Esophagus squamous epithelium (tissue), 5 donors: ENCODE data around the gene DIRAS1. TPM values are rescaled to one million over a fixed set of nuclear protein-coding genes. Genes with fewer than 3 reads are reported as not detected.
A peak's percentile ranks its signal among the peaks of the same experiment; 100 is the strongest.

Source experiments
- DNase-seq: peaks from one replicate; lab custom pipeline; 2025; lab: John Stamatoyannopoulos, UW
- H3K27ac ChIP-seq, 4 donors: fragments of 200-600 bp; sonication (generic); one replicate each; pipeline ENCODE4 v1.5.1; 2016 to 2019; ENCODE audit warnings: mild to moderate bottlenecking in 1 of 4
- H3K27me3 ChIP-seq, 4 donors: fragments of 200-600 bp; sonication (generic); 1 replicate in 3 of 4; 2 replicates in 1 of 4; pipeline versions ENCODE4 v1.5.1 to v1.6.0; 2017 to 2021; ENCODE audit warnings: antibody characterized with exemption in 1 of 4
- H3K36me3 ChIP-seq, 3 donors: fragments of 200-600 bp; sonication (generic); one replicate each; pipeline ENCODE4 v1.5.1; 2016 to 2019
- H3K4me1 ChIP-seq, 3 donors: fragments of 200-600 bp; sonication (generic); one replicate each; pipeline ENCODE4 v1.5.1; 2017 to 2019
- H3K4me3 ChIP-seq, 4 donors: fragments of 200-600 bp; sonication (generic); 1 replicate in 3 of 4; 2 replicates in 1 of 4; pipeline ENCODE4 v1.5.1; 2016 to 2019; ENCODE audit warnings: mild to moderate bottlenecking in 2 of 4, moderate library complexity in 1 of 4
- H3K9me3 ChIP-seq, 3 donors: fragments of 200-600 bp; sonication (generic); one replicate each; pipeline ENCODE4 v1.5.1; 2016 to 2019
- POLR2A ChIP-seq, 4 donors: fragments of 450-650 bp; IDR thresholded peaks; one replicate each; pipeline ENCODE4 v1.6.1; 2017; ENCODE audit warnings: antibody characterized with exemption in 4 of 4, mild to moderate bottlenecking in 4 of 4, moderate library complexity in 3 of 4
- WGBS, 2 donors: methylation state at CpG; one replicate each; pipeline ENCODE4 v1.1.5; 2018; 5-methylcytosine and 5-hydroxymethylcytosine counted together
- intact Hi-C: fragments of 100-400 bp; cut with DNase I; formaldehyde crosslinking; loops from one replicate; pipeline ENCODE4 v1.15.0; 2022
- total RNA-seq, 4 donors: library from RNA; depleted of rRNA; stranded (reverse); fragments of >200 nt; gene quantifications; one replicate each; pipeline ENCODE4 v1.1.0, GENCODE V29; 2016
- TF ChIP-seq, protein P1 (sequence below), 6 experiments: fragments of 450-650 bp in 4 of 6; fragments of 200-600 bp in 2 of 6; sonication (generic) in 2 of 6; IDR thresholded peaks; one replicate each; pipeline ENCODE4 v1.5.1; 2016 to 2019; ENCODE audit warnings: antibody characterized with exemption in 6 of 6, mild to moderate bottlenecking in 4 of 6, moderate library complexity in 4 of 6
- donor health status: DM: yes; HTN: yes; CAD: no.

Gene DIRAS1
- total RNA-seq, 4 donors from 2014 or later: 0.61 to 2.2 (median 1.4) TPM

DNA sequence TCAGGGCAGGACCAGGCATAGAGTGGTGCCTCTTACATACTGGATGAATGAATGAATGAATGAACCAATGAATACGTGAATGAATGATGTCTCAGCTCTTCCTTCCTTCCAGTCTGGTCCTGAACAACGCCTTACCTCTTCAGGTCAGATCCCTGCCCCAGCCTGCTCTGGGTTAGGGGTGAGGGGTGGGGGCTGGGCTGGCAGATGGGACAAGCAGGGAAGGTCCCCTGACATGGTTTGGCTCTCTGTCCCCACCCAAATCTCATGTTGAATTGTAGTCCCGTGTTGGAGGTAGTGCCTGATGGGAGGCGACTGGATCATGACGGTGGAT, 9.3 kb downstream of the DIRAS1 start:
- Histone ChIP-seq H3K27ac (no peak overlapping the region), H3K4me1 (no peaks in the 10 kb centered on the region), H3K4me3 (no peak overlapping the region), H3K9me3 (peaks cover 0 to 19% (median 5%) of the 10 kb centered on the region in 3 donors), H3K36me3 (no peaks in the 10 kb centered on the region), H3K27me3 (peaks cover 0 to 6% (median 0%) of the 10 kb centered on the region in 4 donors)
- intact Hi-C loops: no loop called here
- TF ChIP-seq, protein P1, sequence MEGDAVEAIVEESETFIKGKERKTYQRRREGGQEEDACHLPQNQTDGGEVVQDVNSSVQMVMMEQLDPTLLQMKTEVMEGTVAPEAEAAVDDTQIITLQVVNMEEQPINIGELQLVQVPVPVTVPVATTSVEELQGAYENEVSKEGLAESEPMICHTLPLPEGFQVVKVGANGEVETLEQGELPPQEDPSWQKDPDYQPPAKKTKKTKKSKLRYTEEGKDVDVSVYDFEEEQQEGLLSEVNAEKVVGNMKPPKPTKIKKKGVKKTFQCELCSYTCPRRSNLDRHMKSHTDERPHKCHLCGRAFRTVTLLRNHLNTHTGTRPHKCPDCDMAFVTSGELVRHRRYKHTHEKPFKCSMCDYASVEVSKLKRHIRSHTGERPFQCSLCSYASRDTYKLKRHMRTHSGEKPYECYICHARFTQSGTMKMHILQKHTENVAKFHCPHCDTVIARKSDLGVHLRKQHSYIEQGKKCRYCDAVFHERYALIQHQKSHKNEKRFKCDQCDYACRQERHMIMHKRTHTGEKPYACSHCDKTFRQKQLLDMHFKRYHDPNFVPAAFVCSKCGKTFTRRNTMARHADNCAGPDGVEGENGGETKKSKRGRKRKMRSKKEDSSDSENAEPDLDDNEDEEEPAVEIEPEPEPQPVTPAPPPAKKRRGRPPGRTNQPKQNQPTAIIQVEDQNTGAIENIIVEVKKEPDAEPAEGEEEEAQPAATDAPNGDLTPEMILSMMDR (IDR thresholded peaks at IDR 0.05): no peak
- TF ChIP-seq POLR2A (IDR thresholded peaks at IDR 0.05): no peak
- WGBS, 2 donors: 64% methylated on average over 5 of the region's 5 CpGs; no CpG with 5 or more reads in 1 of the 2 donors
- no peak for DNase-seq

DNA sequence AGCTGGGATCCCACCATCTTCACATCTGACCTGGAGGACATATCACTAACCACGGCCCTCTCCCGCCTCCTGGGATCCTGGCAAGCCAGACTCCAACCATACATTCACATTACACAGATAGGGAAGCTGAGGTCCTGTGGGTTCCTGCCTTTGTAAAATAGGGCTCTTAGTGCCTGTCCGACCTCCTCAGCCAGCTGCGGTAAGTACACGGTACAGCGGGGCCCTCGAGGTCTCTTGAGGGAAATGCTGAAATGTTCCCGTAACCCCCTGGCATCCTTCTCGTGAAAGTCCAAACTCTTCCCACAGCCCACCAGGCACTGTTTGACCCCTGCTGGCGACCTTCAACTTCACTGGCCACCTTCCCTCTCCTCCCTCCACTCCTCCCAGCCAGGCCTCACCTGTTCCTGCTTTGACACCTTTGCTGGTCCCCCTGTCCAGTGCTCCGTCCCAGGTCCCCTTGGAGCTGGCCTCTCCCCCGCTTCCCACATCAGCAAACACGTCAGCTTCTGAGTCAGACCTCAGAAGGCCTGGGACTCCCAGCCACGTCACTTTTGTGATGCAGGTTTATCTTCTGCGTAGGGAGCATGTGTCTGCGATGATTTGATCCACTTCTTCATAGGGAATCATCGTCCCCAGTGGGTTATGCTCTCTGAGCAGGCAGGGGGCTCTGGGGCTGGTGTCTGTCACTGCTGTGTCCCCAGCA, 9.8 kb downstream of the DIRAS1 start:
- Histone ChIP-seq H3K4me3 (no peak overlapping the region), H3K4me1 (no peaks in the 10 kb centered on the region), H3K27me3 (peaks cover 0 to 6% (median 0%) of the 10 kb centered on the region in 4 donors), H3K9me3 (peaks cover 0 to 18% (median 5%) of the 10 kb centered on the region in 3 donors), H3K36me3 (no peaks in the 10 kb centered on the region), H3K27ac (no peak overlapping the region)
- WGBS, 2 donors: 63 to 72% methylated on average over 12 to 17 of the region's 17 CpGs
- DNase-seq: no peak
- TF ChIP-seq, protein P1 (IDR thresholded peaks at IDR 0.05): no peak
- TF ChIP-seq POLR2A (IDR thresholded peaks at IDR 0.05): no peak
- intact Hi-C loops: no loop called here

DNA sequence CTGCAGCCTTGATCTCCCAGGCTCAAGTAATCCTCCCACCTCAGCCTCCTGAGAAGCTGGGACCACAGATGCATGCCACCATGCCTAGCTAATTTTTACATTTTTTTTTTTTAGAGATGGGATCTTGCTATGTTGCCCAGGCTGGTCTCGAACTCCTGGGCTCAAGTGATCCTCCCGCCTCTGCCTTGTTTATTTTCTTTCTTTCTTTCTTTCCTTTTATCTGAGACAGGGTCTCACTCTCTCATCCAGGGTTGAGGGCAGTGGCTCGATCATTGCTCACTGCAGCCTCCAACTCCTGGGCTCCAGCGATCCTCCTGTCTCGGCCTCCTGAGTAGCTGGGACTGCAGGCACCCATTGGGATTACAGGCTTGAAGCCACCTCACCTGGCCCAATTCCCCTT, 14.9 kb downstream of the DIRAS1 start:
- no peaks in the 10 kb centered on the region for H3K36me3 ChIP-seq
- WGBS, 2 donors: 94 to 95% methylated on average over 5 of the region's 5 CpGs
- H3K27ac ChIP-seq: no peak overlapping the region
- no peak overlapping the region for H3K4me3 ChIP-seq
- H3K9me3 ChIP-seq: no peaks in the 10 kb centered on the region
- intact Hi-C loops: no loop called here
- TF ChIP-seq, protein P1 (IDR thresholded peaks at IDR 0.05): no peak
- TF ChIP-seq POLR2A (IDR thresholded peaks at IDR 0.05): no peak
- H3K27me3 ChIP-seq: peaks cover 0 to 10% (median 0%) of the 10 kb centered on the region in 4 donors
- peaks cover 2 to 18% (median 6%) of the 10 kb centered on the region in 3 donors for H3K4me1 ChIP-seq
- DNase-seq: no peak

DNA sequence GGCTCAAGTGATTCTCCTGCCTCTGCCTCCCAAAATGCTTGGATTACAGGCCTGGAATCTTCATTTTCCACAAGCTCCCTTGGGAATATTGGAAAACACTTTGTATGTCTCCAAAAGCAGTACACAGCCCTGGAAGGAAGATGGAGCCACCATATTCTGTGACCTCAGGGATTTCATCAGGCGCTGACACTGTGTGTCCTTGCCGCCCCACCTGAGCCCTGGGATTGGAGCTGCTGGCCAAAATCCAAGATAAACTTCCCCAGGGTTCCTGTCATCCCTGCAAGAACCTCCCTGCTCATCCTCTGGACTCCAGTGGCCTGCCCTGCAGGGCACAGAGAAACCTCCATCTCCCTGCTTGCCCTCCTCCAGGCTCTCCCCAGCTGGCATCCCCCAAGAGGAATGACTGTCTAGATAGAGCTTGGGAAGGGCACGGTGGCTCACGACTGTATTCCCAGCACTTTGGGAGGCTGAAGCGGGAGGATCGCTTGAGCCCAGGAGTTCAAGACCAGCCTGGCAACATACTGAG, 17.4 kb downstream of the DIRAS1 start:
- H3K27me3 ChIP-seq: peaks cover 0 to 10% (median 0%) of the 10 kb centered on the region in 4 donors
- H3K4me3 ChIP-seq: no peak overlapping the region
- intact Hi-C loops: no loop called here
- H3K27ac ChIP-seq: no peak overlapping the region
- H3K4me1 ChIP-seq: peaks cover 2 to 31% (median 6%) of the 10 kb centered on the region in 3 donors
- TF ChIP-seq POLR2A (IDR thresholded peaks at IDR 0.05): no peak
- TF ChIP-seq, protein P1 (IDR thresholded peaks at IDR 0.05): no peak
- DNase-seq: no peak
- 85% methylated on average over 4 of the region's 6 CpGs; no CpG with 5 or more reads in 1 of the 2 donors for WGBS, 2 donors
- no peaks in the 10 kb centered on the region for H3K36me3 ChIP-seq
- H3K9me3 ChIP-seq: no peaks in the 10 kb centered on the region

DNA sequence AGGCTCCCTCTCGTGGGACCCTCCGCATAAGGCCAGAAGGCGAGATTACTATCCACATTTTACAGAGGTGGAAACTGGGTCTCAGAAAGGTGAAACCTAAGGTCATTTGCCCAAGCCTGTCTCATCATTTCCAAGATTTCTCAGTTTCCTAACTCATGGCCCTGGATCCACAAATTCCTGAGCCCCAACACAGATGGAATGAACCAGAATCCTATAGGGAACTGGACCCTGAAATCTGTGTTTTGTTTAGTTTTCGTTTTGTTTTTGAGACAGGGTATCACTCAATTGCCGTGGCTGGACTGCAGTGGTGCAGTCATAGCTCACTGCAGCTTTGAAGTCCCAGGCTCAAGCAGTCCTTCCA, 18.1 kb downstream of the DIRAS1 start:
- H3K9me3 ChIP-seq: no peaks in the 10 kb centered on the region
- H3K36me3 ChIP-seq: no peaks in the 10 kb centered on the region
- H3K4me1 ChIP-seq: peaks cover 2 to 31% (median 6%) of the 10 kb centered on the region in 3 donors
- WGBS, 2 donors: 71 to 86% methylated on average over 5 of the region's 5 CpGs
- TF ChIP-seq, protein P1 (IDR thresholded peaks at IDR 0.05): no peak
- TF ChIP-seq POLR2A (IDR thresholded peaks at IDR 0.05): no peak
- H3K27ac ChIP-seq: peak overlapping the region in 2 of 4 donors; percentile 78 to 81
- intact Hi-C loops: no loop called here
- peak overlapping the region in 3 of 4 donors; percentile 63 to 77 (median 67) for H3K4me3 ChIP-seq
- DNase-seq: no peak
- H3K27me3 ChIP-seq: peaks cover 0 to 10% (median 0%) of the 10 kb centered on the region in 4 donors
